MG63 (cell line): ENCODE measurements around the gene CNST. TPM values are rescaled to one million over a fixed set of nuclear protein-coding genes. Genes with fewer than 3 reads are reported as not detected.
"Not testable (repeated sequence)": the region's sequence is repeated elsewhere in the genome, so short reads cannot be mapped to it uniquely, and the experiment has no call there.

Source experiments
- DNase-seq: peaks from one replicate; pipeline ENCODE4 v3.0.0-alpha.2; 2020
- H3K27me3 ChIP-seq: fragments of 250-450 bp; sonication (Bioruptor Pico); 2 replicates; pipeline ENCODE4 v1.5.1; 2020; ENCODE audit warnings: mild to moderate bottlenecking, moderate library complexity
- H3K36me3 ChIP-seq: fragments of 250-450 bp; sonication (Bioruptor Pico); 2 replicates; pipeline ENCODE4 v1.5.1; 2020; ENCODE audit warnings: mild to moderate bottlenecking, moderate library complexity
- H3K4me3 ChIP-seq: fragments of 250-450 bp; sonication (Bioruptor Pico); 2 replicates; pipeline ENCODE4 v1.5.1; 2020; ENCODE audit warnings: mild to moderate bottlenecking, moderate library complexity
- H3K9me3 ChIP-seq: fragments of 250-450 bp; sonication (Bioruptor Pico); 2 replicates; pipeline ENCODE4 v1.5.1; 2020; ENCODE audit warnings: mild to moderate bottlenecking, moderate library complexity
- total RNA-seq: library from RNA; depleted of rRNA; stranded (reverse); fragments of >200 nt; shearing (Covaris generic); gene quantifications from 2 replicates; pipeline ENCODE4 v1.2.3, GENCODE V29; 2014; ENCODE audit warnings: low replicate concordance

CNST gene
- total RNA-seq, 1 experiment from 2014 or later = 11.2 TPM

DNA sequence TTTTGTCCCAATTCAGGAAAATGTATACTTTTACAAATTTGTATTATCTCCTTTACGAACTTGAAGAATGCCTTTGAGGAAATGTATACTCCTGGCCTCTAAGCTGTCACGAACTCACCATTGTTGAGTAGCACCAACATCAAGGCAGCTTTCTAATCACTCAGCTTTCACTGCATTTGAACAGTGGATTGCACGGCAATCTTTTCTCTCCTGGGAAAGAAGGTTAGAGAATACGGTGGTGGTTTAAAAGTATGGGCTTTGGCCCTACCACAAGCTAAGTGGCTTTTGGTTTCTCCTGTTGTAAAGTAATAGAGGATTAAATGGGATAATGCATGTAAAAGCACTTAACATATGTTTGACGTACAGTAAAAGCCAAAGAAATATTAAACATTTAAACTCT lies 57.8 kb downstream of the CNST start:
- H3K36me3 ChIP-seq = peaks cover 7% of the 10 kb centered on the region; the same call in 1 of the 2 replicates
- DNase-seq = no peak
- H3K4me3 ChIP-seq = no peak overlapping the region
- H3K27me3 ChIP-seq = no peaks in the 10 kb centered on the region
- H3K9me3 ChIP-seq = no peaks in the 10 kb centered on the region

DNA sequence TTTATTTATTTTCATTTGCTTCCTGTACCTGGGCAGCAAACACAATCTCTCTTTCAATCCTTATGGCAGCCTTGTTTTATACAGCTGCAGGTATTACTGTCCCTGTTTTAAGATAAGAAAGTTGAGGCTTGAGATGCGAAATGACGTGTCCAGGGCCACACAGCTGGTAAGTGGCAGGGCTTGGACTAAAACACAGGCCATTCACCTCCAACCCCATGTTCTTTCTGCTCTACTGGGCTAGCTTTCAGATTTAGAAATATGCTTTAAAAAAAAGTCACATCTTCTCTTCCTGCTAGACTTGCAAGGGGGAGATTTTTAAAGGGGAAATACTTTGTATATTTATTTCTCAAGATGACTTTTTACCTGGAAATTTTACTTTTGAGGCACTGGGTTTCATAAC lies 62.8 kb downstream of the CNST start:
- H3K9me3 ChIP-seq = no peaks in the 10 kb centered on the region
- no peak for DNase-seq
- no peak overlapping the region for H3K4me3 ChIP-seq
- peaks cover 8% of the 10 kb centered on the region; the same call in 1 of the 2 replicates for H3K36me3 ChIP-seq
- H3K27me3 ChIP-seq = no peaks in the 10 kb centered on the region

DNA sequence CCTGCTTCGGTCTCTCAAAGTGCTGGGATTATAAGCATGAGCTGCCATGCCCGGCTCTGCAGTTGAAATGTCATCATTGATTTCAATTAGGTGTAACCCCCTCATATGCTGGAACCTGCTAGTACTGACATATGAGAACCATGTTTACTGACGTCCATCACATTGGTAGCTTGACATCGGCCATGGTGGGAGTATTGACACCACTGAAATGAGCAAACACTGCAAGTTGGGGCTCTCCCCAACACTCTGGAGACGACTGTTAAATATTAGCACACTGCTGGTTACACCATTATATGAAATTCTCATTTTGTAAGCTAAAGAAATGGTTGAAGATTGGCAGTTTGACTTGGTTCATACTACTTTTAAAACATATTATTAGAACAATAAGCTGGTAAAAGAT lies 63.7 kb downstream of the CNST start:
- no peak overlapping the region for H3K4me3 ChIP-seq
- H3K36me3 ChIP-seq = peaks cover 8% of the 10 kb centered on the region; the same call in 1 of the 2 replicates
- DNase-seq = no peak
- H3K9me3 ChIP-seq = no peaks in the 10 kb centered on the region
- H3K27me3 ChIP-seq = no peaks in the 10 kb centered on the region

DNA sequence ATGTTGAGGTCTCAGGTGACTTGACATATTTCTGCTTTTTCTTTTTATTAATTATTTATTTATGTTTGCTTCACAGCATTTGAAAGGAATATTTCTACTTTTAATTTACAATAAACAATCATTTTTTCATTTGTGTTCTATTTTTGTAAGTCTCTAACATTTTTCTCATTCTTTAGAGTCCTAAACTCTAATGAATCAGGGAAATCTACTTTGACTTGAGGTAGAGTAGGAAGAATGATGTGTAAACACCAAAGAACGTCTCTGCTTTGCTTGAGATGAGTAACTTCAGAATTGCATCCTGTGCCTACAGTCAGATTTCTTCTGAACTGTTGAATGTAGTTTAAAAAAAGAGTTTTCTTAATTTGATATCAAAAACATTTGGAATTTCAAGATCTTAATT lies 65.2 kb downstream of the CNST start:
- H3K27me3 ChIP-seq = no peaks in the 10 kb centered on the region

DNA sequence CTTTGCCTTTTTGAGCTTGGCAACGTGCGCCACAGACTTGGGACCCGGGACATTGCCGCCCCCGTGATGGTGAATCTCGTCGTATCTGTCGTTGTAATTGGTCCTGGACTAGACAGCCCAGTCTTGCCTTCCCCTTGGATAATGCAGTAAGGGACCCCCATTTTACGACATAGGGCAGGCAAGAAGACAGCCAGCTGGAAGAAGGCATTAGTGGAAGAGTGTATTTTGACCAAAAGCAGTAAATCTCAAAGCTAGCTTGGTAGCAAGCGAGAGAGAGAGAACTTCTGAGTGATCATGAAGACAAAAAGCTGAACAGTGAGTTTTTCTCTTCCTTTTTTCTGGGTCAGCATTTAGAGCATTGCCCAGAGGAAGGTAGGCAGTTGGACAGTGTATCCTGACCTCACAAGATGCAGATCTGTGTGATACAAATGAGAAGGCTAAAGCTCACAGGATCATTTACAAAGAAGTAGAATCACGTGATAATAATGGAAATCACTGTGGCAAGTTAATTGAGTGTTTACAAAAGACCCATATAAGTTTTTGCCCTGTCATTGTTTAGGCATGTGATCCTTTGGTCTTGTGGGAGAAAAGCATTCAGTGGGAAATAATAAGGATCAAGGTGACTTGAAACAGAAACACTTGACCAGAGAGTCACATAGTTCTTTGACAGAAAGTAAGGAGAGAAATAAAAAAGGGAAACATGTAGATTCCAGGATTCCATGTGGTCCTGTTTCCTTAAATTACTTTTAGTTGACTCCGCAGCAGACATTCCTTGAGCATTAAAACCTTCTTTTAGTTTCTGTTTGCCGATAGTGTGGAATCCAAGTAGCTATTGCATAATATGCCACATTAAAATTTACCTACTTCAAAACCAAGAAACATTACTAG lies 66.3 kb downstream of the CNST start:
- Histone ChIP-seq H3K27me3 (no peaks in the 10 kb centered on the region), H3K4me3 (no peak overlapping the region), H3K36me3 (peaks cover 2% of the 10 kb centered on the region), H3K9me3 (no peaks in the 10 kb centered on the region)
- DNase-seq = no peak

More for the DNA sequence above, 65.2 kb downstream of the CNST start:
- peaks cover 7% of the 10 kb centered on the region for H3K36me3 ChIP-seq
- DNase-seq = no peak
- no peak overlapping the region for H3K4me3 ChIP-seq
- H3K9me3 ChIP-seq = no peaks in the 10 kb centered on the region

DNA sequence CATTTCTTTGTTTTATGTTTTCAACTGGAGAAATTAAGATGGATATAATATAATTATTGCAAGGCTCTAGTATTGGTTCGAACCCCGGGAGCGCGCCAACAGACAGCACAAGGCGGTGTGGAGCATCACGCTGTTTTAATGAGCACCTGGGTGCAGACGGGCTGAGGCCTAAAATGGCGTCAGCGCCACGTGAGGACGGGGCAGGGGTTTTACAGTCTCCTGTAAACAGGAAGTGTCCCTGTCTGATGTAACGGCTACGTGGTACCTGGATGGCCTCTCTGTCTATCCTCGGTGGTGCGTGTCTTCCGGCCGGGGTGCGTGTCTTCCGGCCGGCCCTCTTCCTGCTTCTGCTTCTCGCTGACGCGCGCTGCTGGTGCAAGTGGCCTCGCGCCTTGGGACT lies 68.4 kb downstream of the CNST start:
- not testable (repeated sequence) for DNase-seq, H3K9me3 ChIP-seq, H3K36me3 ChIP-seq, H3K4me3 ChIP-seq, H3K27me3 ChIP-seq

DNA sequence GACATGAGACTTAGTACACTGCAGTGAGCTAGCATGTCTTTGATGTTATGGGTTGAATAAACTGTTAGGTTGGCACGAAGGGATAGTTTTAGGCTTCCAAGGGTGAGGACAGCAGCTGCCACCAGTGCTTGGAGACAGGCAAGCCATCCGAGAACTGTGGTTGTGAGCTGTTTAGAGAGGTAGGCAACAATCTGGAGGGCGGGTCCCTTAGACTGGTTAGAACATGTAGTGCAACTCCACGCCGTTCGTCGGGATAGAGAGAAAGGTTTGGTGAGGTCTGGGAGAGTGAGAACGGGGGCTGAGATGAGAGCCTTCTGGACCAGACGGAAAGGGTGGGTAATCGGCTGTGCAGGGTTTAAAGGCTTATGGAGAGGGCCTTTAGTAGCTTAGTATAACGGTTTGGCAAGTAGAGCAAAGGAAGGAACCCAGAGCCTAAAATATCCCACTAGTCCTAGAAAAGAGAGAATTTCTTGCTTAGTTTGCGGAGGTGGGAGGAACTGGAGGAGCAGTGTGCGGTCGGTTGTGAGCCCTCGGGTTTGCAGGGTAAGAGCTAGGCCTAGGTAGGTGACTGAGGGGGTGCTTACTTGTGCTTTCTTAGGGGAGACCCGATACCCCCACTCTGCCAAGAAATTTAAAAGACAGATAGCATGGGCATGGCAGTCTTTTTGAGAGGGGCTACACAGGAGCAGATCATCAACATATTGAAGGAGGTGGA lies 72.8 kb downstream of the CNST start:
- Histone ChIP-seq H3K36me3 (peaks cover 3% of the 10 kb centered on the region), H3K9me3 (no peaks in the 10 kb centered on the region), H3K27me3 (no peaks in the 10 kb centered on the region)

DNA sequence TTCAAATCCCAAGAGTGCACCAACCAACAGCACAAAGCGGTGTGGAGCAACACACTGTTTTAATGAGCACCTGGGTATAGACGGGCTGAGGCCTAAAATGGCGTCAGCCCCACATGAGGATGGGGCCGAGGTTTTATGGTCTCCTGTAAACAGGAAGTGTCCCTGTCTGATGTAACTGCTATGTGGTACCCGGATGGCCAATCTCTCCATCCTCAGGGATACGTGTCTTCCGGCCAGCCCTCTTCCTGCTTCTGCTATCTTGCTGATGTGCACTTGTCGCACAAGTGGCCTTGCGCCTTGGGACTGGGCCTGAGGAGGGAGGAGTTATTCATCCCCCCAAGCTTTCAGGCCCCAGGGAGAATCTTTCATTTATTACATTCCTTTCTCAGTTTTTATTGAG lies 73.5 kb downstream of the CNST start:
- DNase-seq = no peak
- H3K36me3 ChIP-seq = peaks cover 3% of the 10 kb centered on the region

More for the DNA sequence above, 72.8 kb downstream of the CNST start:
- DNase-seq = no peak
- H3K4me3 ChIP-seq = no peak overlapping the region

DNA sequence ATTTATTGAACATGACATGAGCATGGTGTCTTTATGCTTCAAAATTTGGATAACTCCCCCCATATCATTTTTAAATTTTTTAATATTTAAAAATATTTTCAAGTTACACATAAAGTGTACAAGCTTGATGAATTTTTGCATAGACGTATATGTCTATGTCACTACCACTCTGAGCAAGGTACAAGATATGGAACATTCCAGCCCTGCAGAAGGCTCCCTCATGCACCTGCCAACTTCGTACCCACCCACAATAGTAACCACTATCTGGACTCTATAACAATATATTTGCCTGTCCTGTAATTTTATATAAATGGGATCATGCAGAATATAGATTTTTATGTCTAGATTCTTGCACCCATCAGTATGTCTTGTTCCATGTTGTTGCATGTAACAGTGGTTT lies 74.5 kb downstream of the CNST start:
- Histone ChIP-seq H3K36me3 (peaks cover 3% of the 10 kb centered on the region), H3K4me3 (no peak overlapping the region), H3K27me3 (no peaks in the 10 kb centered on the region), H3K9me3 (no peaks in the 10 kb centered on the region)
- DNase-seq = no peak

More for the DNA sequence above, 73.5 kb downstream of the CNST start:
- no peaks in the 10 kb centered on the region for H3K27me3 ChIP-seq
- no peaks in the 10 kb centered on the region for H3K9me3 ChIP-seq
- H3K4me3 ChIP-seq = no peak overlapping the region

DNA sequence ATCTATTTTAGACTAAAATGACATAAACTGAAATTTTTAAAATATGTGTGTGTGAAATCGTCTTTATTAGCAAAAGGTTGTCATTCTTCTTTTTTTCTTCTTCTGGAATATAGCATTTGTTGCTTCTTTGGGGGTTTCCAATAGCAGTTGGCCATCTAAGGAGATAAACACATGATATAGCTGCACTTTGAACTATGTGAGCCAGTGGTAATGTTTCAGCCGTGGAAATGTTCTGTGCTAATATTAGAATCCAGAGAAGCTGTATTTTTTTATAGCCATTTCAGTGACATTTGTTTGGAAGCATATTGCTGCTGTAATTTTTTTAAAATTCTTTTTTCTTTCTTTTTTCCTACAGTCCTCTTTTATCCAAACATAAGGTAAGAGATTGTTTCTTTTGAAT lies 75.1 kb downstream of the CNST start:
- DNase-seq = no peak
- H3K27me3 ChIP-seq = no peaks in the 10 kb centered on the region
- H3K4me3 ChIP-seq = no peak overlapping the region
- no peaks in the 10 kb centered on the region for H3K9me3 ChIP-seq
- peaks cover 3% of the 10 kb centered on the region for H3K36me3 ChIP-seq

DNA sequence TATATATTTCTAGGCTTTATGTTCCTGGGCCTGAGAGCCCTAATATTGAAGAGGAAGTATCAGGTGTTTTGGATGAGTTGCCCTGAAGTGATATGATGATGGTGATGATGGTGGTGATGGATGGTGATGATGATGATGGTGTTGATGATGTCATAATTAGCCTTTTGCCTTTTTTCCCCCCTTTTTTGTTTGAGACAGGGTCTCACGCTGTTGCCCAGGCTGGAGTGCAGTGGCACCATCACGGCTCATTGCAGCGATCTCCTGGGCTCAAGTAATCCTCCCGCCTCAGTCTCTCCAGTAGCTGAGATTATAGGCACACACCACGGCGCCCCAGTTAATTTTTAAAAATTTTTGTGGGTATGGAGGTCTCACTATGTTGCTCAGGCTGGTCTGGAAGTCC lies 76.5 kb downstream of the CNST start:
- Histone ChIP-seq H3K36me3 (peaks cover 8% of the 10 kb centered on the region), H3K9me3 (no peaks in the 10 kb centered on the region), H3K4me3 (no peak overlapping the region), H3K27me3 (no peaks in the 10 kb centered on the region)
- DNase-seq = no peak

DNA sequence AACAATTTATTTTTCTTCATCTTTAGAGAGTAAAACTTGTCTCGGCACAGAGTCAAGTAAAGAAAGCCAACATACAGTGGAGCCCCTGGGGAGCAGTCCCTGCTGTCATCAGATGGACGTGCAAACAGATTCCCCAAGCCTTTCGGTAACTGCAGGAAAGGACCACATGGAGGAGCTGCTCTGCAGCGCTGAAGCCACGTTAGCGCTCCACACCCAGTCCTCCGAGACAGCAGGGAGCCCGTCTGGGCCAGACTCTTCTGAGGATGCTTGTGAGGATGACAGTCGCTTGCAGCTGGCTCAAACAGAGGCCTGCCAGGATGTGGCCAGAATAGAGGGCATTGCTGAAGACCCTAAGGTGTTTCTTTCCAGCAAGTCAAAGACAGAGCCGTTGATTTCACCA lies 80.9 kb downstream of the CNST start:
- no peak for DNase-seq
- Histone ChIP-seq H3K36me3 (peaks cover 10% of the 10 kb centered on the region), H3K27me3 (no peaks in the 10 kb centered on the region), H3K4me3 (no peak overlapping the region), H3K9me3 (no peaks in the 10 kb centered on the region)

DNA sequence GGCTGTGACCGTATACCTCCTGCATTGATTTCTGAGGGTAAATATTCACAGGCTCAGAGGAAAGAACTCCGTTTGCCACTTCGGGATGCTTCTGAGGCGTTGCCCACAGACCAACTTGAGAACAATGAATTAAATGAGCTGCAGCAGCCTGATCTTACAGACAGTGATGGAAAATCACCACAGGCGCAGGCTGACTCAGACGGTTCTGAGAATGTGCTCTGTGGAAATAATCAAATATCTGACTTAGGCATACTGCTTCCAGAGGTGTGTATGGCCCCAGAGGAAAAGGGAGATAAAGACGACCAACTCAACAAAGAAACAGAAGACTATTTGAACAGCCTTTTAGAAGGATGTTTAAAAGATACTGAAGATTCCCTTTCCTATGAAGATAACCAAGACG lies 81.3 kb downstream of the CNST start:
- DNase-seq = no peak
- Histone ChIP-seq H3K27me3 (no peaks in the 10 kb centered on the region), H3K9me3 (no peaks in the 10 kb centered on the region), H3K4me3 (no peak overlapping the region), H3K36me3 (peaks cover 10% of the 10 kb centered on the region)

DNA sequence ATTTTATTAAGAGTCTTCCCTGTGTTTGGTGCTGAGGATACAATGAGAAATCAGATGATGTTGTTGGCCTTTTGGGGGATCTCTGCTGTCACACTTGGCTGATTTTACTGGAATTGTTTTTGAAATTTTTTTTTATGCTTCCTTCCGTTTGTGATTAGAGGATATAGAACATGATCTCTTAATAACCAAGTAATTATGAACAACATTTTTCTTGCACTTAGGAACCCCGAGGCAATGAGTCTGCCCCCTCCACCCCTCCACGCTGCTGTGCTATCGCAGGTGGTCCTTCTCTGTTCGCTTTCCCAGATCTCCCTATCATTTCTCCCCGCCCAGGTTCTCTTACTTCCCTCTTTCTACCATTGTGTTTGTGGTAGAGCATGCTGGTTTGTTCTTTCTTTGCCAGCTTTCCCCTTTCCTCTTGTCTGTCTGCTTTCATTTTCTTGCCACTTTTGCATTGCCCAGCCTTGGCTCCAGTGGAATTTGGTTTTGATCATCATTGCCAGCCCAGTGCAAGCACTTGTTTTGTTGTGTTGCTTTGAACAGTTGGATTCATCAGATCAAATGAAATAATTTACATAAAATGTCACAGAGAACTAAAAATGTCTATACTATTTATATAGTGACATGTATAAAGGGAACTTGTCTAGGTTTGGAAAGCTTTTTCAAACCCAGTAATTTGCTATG lies 84.9 kb downstream of the CNST start:
- no peaks in the 10 kb centered on the region for H3K27me3 ChIP-seq
- peaks cover 7% of the 10 kb centered on the region for H3K36me3 ChIP-seq
- DNase-seq = no peak
- H3K4me3 ChIP-seq = no peak overlapping the region
- no peaks in the 10 kb centered on the region for H3K9me3 ChIP-seq

DNA sequence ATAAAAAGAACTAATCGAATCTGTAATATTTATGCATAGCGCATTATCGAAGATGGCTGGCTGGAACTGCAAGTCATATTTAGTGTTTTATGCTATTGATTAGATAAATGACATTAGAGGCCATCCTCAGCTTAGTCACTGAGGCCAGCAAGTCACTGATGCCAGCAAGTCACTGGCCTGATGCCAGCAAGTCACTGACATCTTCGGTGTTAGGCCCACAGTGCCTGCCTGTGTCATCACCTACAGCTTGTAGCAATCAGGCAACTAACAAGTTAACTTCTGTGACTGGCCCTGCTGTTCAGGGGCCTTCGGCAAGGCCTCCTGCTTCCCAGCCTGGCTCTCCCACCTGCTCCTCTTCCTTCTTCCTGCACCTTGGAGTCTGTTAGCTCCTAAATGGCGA lies 92.3 kb downstream of the CNST start:
- no peak for DNase-seq
- peaks cover 4% of the 10 kb centered on the region; the same call in 1 of the 2 replicates for H3K36me3 ChIP-seq
- H3K4me3 ChIP-seq = no peak overlapping the region
- no peaks in the 10 kb centered on the region for H3K27me3 ChIP-seq
- H3K9me3 ChIP-seq = no peaks in the 10 kb centered on the region

DNA sequence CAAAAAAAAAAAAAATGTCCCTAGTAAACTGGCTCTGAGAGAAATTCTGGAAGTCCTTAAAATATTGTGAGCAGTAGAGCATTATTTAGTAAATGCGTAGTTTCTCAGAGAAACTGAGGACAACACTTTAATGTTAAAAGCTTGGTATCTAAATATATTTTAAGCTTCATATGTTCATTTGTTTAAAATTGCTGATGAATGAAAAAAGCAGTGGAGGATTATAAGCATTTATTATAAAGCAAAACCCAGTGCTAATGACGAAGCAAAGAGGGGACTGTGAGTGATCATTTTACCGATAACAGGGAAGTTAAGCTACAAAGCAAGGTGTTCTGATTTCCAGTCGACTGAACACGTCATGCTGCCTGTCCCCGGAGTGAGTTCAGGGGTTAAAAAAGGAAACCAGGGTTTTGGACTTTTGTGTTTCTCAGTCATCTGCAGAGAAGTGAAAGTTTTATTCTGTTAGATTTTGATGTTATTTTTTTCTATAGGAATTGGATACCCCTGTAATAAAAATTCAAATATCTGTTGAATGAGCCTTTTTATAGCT lies 93.4 kb downstream of the CNST start:
- H3K36me3 ChIP-seq = peaks cover 4% of the 10 kb centered on the region; the same call in 1 of the 2 replicates
- no peaks in the 10 kb centered on the region for H3K9me3 ChIP-seq
- H3K27me3 ChIP-seq = no peaks in the 10 kb centered on the region
- H3K4me3 ChIP-seq = no peak overlapping the region
- DNase-seq = no peak

DNA sequence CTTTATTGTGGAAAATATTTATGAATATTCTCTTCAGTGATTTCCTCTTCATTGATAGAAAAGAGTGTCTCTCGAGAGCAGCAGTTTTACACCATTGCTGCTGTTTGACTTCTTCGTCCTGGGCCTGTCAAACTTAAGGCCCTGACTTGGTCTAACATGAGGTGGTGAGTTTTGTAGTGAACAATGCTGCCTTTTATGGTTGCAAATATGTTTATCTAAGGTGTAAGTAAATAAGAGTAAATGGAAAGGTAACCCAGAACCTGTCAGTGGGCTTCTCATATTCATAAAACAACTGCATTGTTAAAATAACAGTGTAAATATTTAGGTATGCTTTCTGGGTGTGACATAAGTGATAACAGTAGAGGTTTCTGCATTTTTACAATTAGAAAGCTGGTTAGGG lies 95.2 kb downstream of the CNST start:
- no peak for DNase-seq
- H3K27me3 ChIP-seq = no peaks in the 10 kb centered on the region
- H3K9me3 ChIP-seq = no peaks in the 10 kb centered on the region
- peaks cover 4% of the 10 kb centered on the region; the same call in 1 of the 2 replicates for H3K36me3 ChIP-seq
- no peak overlapping the region for H3K4me3 ChIP-seq
